GM12873 (cell line): ENCODE results near the gene BMP7.

ENCODE experiments used
- CTCF ChIP-seq: IDR thresholded peaks from 2 replicates; pipeline ENCODE4 v1.5.1; 2012; ENCODE audit warnings: low read depth, mild to moderate bottlenecking, moderate library complexity, low read length, control low read depth; ENCODE audit not compliant: insufficient read depth; ENCODE audit errors: missing control alignments

Gene BMP7

GRCh38 chr20:57287901-57288300 lies 21.5 kb upstream of the BMP7 start:
- TF ChIP-seq CTCF = no peak

- TF ChIP-seq CTCF = no peak
Observed at GRCh38 chr20:57287007-57287880, 20.8 kb upstream of the BMP7 start.

- TF ChIP-seq CTCF = no peak
Observed at GRCh38 chr20:57283860-57284259, 17.4 kb upstream of the BMP7 start.

DNA sequence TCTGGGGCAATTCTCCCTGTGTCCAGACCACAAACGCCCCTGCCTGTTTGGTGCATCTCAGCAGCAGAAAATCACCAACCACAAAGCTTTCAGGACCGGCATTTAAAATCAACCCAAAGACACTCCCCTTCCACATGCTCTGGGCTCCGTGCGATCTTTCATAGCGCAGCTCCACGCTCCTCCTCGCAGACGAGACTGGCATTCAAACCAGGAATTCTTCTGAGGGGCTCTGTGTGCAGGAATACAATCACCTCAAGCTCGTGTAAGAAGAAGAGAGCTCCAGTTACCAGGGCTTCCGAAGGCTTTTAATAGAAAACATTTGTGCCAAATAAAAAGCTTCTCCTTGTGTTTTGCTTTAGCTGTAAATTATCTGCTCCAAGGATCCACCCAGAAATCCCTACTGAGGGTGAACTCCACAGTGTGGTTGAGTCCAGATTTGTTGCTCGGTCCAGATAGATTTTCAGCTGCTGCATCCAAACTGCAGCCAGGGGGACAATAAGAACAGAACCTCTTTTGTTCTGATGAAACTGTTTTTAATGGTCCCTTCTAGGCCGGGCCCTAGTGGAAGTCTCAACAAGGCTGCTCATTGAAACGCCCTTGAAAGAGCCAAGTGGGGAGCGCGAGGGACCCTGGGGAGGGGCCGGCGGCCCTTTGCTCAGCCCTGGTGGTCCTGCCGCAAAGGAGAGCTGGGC lies 16.4 kb upstream of the BMP7 start:
- no peak for TF ChIP-seq CTCF

DNA sequence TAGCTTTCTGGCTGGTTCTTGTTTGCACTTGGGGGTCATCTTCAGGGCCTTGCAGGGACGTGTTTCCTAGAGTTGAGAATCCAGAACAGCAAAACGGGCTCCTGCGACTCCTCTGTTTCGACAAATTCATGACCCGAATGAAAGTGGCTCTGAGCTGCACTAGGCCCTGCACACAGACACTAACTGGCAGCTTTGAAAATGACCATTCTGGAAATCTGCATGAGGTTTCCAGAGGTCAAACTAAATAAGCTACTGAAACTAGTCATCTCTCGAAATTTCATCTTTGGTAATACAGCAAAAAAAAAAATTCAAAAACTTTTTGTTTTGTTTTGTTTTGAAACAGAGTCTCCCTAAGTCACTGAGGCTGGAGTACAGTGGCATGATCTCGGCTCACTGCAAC lies 15.5 kb upstream of the BMP7 start:
- no peak for TF ChIP-seq CTCF

- TF ChIP-seq CTCF = no peak
Observed at GRCh38 chr20:57280221-57280620, 13.8 kb upstream of the BMP7 start.

- no peak for TF ChIP-seq CTCF
Observed at GRCh38 chr20:57278457-57278856, 12.0 kb upstream of the BMP7 start.
